Fibroblast of peridontal ligament (primary cell): ENCODE measurements around the gene TMEM247.

Experiments
- DNase-seq: peaks from one replicate; pipeline ENCODE4 v3.0.0-alpha.2; 2010; ENCODE audit errors: extremely low read depth

TMEM247 gene

DNA sequence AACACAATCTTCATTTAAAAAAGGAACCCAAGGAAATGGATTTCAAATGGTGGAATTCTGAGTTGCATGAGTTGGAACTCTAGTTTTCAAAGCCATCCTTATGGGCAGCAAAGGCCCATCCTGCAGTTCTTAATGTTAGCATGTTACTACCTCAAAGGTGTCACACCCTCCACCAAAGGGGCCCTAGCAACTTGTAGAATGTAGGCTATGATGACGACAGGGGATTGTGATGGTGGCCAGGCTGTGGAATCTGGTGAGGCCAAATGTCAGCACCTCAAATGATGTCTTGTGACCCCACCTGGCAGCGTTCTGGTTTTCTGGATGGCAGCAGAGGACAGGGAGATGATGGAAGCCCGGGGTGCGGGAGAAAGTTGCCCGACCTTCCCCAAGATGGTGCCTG is at the start of gene TMEM247:
Gene TMEM247, plus strand, starts transcription at position 301 of the 400 bp plus-strand sequence.
- no peak for DNase-seq

DNA sequence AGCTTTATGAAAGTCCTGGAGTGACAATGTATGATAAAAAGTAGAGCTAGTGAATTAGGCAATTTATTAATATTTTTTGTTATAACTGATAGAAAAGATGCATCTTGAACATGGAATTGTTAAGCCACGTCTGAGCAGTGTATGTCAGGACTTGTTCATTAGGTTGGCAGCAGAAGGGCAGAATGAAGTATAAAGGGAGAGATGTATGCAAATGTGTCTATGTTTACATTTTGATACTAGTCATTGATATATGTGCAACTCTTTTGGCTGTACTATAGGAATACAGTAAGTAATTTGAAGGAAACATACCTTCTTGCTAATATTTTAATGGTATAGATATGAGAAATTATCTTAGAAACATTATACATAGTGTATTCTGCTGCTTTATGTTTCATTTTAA is 49.0 kb upstream of the TMEM247 start:
- no peak for DNase-seq

DNA sequence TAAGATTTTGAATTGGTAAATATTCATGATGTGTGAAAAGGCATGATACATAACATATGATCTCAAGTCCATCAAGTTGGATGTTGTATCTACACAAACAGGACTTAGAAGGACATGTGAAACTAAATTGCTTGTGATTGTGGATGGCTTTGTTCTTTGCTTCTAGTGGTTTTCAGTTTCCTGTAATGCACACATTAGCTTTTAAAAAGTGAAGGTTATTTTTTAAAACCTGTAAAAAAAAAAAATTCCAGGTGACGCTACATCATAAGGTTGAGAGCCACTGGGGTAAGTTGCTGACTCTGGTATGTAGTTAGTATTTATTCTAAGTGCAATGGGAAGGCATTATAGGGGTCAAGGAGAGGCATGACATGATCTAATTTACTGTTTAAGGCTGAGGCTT is 48.4 kb upstream of the TMEM247 start:
- DNase-seq: no peak

DNA sequence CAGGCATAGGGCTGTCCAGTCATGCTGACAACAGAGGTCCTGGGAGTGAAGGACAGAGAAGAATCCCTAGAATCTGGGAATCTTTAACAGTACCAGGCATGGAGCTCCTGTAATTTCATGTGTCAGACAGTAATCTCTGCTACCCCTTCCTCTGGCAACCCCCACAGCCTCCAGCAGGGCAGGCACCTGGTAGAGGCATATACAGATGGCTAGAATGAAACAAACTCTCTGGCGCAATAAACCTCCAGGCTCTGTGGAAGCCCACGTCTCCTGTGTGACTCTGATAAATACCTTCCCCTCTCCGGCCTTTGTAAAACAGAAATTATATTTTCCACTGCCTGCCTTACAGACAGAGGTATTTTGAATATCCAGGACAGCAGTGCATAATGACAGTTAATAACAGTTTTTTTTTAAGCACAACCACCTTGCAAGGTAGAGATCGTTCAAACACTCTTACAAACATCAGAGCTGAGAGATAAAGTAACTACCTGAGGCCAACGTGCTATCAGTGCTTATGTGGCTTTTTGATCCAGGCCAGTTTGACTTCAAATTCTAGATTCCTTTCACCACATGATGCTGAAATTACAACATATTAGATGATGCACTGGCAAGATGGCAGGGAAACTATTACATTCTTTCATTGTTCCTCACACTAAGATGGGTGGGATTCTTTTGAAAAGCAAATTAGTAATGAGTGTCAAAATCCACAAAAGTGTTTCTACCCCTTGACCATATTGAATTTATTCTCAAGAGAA is 47.7 kb upstream of the TMEM247 start:
- peak; percentile 83 for DNase-seq

DNA sequence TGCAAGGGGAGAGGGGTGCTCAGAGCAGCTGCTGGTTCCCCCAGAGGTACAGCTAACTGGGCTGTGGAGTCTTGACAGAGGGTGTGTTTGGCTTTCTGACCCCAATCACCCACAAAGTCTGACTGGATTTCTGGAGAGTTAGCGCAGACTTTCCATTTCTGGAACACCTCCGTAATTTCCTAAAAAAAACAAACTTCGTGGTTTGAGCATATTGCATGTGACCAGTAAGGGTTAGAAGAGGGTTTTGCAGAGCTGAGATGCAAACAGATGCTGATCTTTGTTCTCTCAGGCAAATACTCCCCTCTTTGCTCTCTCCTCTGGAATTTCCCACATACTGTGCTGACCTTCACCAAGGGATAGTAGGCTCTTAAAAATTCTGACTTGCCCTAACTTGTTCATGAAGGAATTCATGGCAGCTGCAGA is 44.5 kb upstream of the TMEM247 start:
- DNase-seq: peak; percentile 98

DNA sequence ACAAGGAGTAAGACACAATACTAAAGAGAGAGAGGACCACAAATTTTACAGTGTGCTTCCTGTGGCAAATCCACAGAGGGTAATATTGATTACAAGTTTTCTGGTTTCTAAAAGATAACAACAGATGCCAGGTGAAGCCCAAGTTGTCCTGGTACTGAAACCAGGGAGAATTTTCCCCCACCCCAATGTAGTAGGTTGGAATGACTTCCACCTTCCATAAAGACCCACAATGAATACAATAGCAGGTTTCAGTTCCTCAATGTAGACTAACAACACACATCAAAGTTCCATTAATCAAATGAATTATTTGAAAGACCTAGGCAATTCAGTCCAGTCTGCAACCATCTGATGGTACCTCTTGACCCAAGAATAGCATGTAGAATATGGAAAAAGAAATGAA is 44.0 kb upstream of the TMEM247 start:
- no peak for DNase-seq

DNA sequence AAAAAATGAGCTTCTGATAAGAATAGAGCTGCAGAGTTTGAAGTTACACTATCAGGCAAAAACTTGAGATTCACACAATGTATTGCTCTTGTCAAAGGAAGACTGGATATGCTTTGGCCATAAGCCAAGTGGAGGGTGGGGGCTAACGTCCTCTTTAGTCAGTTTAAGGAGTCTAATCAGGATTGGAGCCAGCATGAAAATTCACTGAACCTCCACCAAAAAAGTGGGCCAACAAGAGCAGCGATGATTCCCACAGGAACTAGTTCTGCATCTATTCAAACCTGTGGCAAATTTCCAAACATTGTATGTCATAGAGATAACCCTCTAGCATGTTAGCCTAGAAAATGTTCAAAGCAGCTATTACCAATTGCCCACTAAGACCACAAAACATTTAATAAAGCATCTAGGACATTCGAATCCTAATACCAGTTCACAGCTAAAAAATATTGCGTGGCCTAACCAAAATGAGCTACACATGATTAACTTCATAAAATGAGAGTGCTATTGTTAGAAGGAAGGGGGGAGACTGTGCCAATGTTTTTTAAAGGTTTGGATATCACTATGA is 43.5 kb upstream of the TMEM247 start:
- peak; percentile 24 for DNase-seq

DNA sequence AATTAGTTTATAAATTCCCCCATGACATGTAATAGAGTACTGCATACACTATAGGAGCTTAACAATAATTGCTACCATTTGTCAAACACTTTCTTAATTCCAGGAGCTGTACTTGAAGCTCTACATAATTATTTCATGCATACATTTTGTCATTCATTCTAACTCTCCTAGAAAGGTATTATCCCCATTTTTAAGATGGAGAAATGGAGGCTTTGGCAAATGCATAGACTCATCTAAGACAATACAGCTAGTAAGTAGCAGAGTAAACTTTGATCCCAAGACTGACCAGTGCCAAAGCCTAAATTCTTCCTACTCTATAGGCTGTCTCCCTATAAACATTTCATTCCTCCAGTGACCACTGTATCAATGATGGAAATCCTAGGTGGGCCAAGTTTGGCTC is 42.6 kb upstream of the TMEM247 start:
- DNase-seq: no peak

DNA sequence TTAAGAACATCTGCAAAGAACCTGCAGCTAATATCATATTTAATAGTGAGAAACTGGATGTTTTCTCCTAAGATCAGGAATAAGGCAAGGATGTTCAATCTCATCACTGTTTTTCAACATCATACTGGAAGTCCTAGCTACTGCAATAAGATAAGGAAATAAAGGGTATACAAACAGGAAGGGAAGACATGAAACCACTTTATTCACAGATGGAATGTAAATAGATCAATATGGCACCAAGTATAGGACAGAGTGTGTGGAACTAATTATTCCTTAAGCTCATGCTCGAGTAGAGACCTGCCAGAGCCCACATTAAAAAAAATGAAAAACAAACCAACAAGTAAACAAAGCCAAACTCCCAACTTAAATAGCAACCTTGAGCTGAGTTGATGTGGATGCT is 41.3 kb upstream of the TMEM247 start:
- DNase-seq: no peak

DNA sequence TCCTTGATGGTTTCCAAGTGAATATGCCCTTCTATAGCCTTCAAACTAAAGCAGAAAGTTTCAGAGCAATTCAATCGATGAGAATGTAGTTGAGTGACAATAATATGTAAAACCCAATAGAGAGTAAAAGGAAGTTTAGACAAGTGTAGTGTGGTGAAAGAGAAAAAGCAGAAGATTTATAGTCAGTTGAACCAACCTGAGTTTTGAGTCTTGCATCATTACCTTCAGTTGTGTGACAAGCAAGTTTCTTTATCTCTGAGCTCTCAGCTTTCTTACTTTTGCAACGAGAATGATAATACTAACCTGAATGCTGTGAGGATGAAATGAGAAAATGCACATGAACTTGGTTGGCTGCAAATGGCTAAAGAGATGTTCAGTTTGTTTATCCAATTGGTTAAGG is 40.6 kb upstream of the TMEM247 start:
- DNase-seq: no peak

DNA sequence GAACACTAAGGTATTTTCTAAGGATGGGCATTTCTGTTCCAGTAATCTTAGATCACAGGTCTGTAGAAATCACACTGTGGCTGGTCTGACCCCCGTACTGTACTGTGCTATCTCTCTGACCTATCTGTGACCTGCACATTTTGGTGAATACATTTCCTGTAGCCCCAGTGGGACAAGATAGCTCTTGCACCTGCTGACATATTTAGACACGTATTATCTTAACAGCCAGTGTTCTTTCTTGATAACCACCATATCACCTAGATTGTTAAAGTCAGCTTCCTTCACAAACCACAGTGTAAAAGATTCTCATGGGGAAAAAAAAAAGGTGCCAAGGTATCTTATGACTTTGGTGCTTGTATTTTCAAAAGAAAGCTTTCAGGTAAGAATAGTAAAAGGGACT is 39.8 kb upstream of the TMEM247 start:
- DNase-seq: no peak

DNA sequence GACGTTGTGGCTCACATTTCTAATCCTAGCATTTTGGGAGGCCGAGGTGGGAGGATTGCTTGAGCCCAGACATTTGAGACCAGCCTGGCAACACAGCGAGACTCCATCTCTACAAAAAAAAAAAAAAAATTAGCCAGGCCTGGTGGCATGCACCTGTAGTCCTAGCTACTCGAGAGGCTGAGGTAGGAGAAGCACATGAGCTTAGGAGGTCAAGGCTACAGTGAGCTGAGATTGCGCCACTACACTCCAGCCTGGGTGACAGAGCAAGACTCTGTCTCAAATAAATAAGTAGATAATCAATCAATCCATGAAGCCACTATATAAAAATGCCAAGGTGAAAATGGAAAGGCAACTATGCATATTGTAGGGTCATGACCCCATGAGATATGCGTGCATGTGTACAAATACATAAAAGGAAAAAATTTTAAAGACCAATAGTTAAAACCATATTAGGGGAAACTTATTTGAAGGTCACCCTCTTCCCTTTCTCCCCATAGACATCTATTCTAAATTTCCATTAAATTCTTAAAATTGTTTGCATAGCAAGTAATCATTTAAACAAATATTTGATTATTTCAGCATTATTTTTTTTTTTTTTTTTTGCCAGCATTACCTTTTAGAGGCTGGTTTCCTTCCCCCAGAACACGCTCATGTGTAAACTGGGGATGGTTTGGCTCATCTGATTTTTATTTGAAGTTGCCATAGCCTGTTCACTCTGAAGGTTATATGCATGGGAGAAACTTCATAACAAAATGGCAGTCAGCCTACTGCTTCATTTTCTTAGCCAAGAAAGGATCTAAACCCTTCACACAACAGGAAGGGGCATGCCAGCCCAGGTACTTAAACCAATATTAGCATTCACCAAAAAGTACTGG is 37.3 kb upstream of the TMEM247 start:
- DNase-seq: no peak

DNA sequence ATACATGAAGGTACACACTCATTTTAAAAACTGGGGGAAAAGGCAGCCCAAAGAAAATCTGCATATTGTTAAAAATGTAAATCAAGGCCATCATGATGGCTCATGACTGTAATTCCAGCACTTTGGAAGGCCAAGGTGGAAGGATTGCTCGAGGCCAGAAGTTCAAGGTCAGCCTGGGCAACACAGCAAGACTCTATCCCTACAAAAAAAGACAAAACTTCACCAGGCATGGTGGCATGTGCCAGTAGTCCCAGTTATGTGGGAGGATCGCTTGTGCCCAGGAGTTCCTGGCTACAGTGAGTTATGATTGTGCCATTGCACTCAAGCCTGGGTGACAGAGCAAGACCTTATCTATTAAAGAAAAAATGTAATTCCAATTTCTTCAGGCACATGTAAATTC is 34.6 kb upstream of the TMEM247 start:
- no peak for DNase-seq

DNA sequence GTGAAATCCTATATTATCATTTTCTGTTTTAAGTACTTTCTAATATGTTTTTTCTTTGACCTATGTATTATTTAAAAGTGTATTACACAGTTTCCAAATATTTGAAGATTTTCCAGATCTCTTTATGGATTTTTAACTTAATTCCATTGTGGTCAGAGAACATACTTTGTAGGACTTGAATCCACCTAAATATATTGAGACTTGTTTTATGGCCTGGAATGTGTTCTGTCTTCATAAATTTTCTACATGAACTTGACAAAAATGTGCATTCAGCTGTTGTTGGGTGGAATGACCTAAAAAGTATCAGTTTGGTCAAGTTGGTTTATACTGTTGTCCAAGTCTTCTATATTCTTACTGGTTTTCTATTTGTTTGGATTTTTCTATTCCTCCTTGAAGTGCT is 33.8 kb upstream of the TMEM247 start:
- DNase-seq: no peak

DNA sequence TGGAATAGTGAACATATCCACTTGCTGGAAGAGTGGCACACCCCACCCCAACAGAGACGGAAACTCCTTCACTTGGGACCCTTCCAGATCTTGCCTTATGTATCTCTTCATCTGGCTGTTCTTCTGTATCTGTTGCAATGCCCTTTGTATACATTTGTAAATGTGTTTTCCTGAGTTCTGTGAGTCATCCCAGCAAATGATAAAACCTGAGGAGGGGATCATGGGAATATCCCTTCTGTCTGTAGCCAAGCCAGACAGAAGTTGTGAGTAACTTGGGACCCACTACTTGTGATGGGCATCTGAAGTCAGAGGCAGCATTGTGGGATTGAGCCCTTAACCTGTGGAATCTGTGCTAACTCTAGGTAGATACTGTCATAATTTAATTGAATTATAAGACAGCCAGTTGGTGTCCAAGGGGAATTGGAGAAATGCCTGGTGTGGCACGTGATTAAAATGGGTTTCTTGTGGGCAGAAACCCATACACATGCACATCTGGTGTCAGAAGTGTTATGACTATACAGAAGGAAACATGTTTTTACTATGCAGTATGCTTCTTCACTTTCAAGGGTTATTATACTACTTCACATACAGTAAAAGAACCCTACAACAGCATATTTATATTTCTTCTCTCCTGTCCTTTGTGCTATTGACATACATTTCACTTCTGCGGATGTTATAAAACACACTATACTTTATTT is 32.3 kb upstream of the TMEM247 start:
- DNase-seq: peak; percentile 38

DNA sequence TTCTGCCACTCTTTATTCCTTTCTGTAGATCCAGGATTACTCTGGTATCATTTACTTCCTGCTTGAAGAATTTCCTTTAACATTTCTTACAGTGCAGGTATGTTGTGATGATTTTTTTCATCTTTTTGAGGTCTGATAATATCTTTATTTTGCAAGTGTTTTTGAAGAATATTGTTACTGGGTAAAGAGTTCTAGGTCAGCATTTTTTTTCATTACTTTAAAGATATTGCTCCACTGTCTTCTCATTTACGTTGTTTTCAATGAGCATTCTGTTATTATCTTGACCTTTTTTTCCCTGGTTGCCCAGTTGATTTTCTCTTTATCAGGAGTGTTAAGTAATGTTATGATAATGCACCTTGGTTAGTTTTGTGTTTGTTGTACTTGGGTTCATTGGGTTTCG is 31.7 kb upstream of the TMEM247 start:
- DNase-seq: no peak

DNA sequence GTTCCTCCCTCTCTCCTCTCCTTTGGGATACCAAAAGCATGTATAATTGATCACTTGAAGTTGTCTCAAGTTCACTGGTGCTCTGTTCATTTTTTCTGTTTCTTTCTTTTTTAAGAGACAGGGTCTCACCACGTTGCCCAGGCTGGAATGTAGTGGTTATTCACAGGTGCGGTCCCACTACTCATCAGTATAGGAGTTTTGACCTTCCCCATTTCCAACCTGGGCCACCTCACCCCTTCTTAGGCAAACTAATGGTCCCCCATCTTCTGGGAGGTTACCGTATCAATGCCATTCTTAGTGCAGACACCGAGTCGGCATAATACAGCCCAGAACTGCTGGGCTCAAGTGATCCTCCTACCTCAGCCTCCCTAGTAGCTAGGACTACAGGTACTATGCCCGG is 31.3 kb upstream of the TMEM247 start:
- no peak for DNase-seq

DNA sequence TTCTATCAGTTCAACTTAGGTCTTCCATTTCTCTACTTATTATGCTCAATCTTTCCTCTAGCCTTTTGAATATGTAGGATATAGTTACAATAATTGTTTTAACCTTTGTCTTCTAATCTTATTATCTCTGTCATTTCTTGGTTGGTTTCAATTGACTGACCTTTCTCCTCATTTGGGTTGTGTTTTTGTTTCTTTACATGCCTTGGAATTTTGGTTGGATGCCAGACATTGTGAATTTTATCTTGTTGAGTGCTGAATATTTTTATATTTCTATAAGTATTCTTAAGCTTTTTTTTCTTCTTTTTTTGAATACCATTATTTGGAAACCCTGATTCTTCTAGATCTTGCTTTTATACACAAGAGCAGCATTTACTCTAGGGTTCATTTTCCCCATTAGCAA is 30.7 kb upstream of the TMEM247 start:
- peak; percentile 49 for DNase-seq

DNA sequence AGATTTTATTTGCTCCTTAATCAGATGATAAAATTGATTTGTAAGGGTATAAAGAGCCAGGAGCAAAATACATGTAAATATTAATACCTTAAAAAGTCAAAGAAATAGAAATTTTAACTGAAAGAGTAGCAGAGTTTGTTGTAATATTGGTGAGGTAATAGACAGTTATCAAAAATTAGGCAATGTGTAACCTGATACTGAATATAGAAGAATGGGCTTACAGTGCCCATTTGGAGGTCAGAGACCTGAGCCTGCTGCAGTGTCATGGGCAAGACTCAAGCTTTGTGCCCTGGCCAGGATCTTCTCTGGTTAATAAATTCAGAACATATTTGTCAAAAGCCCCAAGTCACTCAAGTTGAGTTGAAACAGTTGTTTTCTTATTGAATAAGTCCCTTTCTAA is 29.7 kb upstream of the TMEM247 start:
- DNase-seq: no peak

DNA sequence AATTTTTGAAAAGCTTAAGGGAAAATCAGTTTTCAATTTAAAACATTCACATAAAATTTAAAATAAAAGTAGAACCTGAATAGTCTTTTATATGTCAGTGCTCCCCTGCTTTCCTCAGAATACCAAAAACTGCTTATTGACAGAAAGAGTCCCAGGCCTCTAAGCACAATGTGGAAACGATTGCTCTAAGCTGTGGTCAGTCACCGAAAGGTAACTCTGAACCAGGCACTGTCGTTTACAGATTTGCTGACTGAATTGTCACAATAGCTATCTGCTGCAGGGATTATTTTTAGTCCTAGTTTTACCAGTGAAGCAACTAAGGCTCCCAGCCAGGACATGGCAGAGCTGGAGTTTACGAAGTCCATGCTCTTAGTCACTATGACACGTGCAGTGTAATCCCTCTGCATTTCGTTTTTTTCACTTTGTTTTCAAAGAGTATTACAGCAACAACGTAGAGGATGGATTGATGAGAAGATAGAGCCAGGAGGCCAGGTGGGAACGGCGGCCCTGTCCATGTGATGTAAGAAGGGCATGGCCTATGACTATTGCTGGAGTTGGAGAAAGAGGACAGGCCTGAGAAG is 28.1 kb upstream of the TMEM247 start:
- DNase-seq: peak; percentile 85

DNA sequence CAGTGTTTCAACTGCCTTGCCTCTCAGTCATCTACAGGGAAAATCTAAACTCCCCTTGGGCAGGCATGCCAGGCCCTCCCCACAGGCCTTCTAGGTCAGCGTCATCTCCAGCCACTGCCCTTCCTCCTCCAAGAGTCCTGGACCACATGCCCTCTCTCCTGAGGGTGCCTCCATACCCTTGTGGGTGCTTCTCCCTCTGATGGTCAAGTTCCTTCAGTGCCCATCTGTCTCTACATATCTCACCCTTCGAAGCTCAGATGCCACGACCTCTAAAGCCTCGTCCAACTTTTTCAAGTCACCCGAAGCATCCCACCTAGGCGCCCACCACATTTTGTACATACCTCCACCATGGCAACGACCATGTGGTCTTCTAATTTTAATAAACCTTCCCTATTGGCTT is 22.6 kb upstream of the TMEM247 start:
- DNase-seq: no peak
